HCT116 (cell line): ENCODE results near the gene CALCOCO2. TPM values are rescaled to one million over a fixed set of nuclear protein-coding genes. Genes with fewer than 3 reads are reported as not detected.

ENCODE experiments used
- ATAC-seq: fragments of 200-7000 bp; cut with Tn5 transposase; 2 replicates; pipeline ENCODE4 v1.9.1; 2020; ENCODE audit warnings: mild to moderate bottlenecking, moderate library complexity
- BruUV-seq: library from RNA; stranded (reverse); fragments of 400-500 nt; replicated peaks from 2 replicates; lab custom pipeline; 2021; lab: Mats Ljungman, UMichigan
- CTCF ChIA-PET: fragments of 300-600 bp; sonication (Branson Sonifier 250); formaldehyde crosslinking; loops from one replicate; lab custom pipeline; 2021; ENCODE audit warnings: antibody characterized with exemption; lab: Charles Lee
- POLR2A ChIA-PET: fragments of 300-600, 350-600 bp; sonication (Branson Sonifier 250); formaldehyde crosslinking; loops from one replicate; lab custom pipeline; 2021; ENCODE audit warnings: antibody characterized with exemption; lab: Charles Lee
- RAD21 ChIA-PET, 2 experiments: fragments of 300-600 bp; sonication (Branson Sonifier 250); formaldehyde crosslinking; loops; one replicate each; lab custom pipeline; 2023; ENCODE audit warnings: low total read pairs in 2 of 2; ENCODE audit not compliant: uncharacterized antibody in 2 of 2, unreplicated experiment in 2 of 2, low non-redundant PET in 1 of 2; lab: Charles Lee
- DNase-seq: peaks from one replicate; pipeline ENCODE4 v3.0.0-alpha.2; 2010; ENCODE audit warnings: low read depth, low spot score
- H2AFZ ChIP-seq: fragments of 200-600 bp; shearing (Covaris generic), sonication (generic); 2 replicates; pipeline ENCODE4 v1.6.1; 2017; ENCODE audit warnings: low read depth, mixed run types, mixed read lengths, antibody characterized with exemption, low read length; ENCODE audit not compliant: poor library complexity, severe bottlenecking
- H3K27ac ChIP-seq: 2 replicates; pipeline ENCODE4 v1.5.1; 2012; ENCODE audit warnings: low read depth, low read length
- H3K27me3 ChIP-seq: fragments of 200-600 bp; sonication (generic); 2 replicates; pipeline ENCODE4 v1.6.1; 2016; ENCODE audit warnings: mixed run types, low read length, mixed read lengths; ENCODE audit not compliant: insufficient read depth
- H3K36me3 ChIP-seq, 2 experiments: fragments of 200-500 bp in 1 of 2; fragments of 200-600 bp in 1 of 2; sonication (Bioruptor generic) in 1 of 2; sonication (generic) in 1 of 2; 2 replicates each; pipeline versions ENCODE4 v1.5.1 to v1.6.1; 2014 to 2016; ENCODE audit warnings: low read length in 2 of 2, inconsistent platforms in 1 of 2, mixed read lengths in 1 of 2, mixed run types in 1 of 2; ENCODE audit not compliant: insufficient read depth in 2 of 2, control insufficient read depth in 1 of 2
- H3K4me1 ChIP-seq, 2 experiments: fragments of 200-600 bp in 1 of 2; sonication (generic) in 1 of 2; 2 replicates each; pipeline versions ENCODE4 v1.5.1 to v1.6.1; 2012 to 2017; ENCODE audit warnings: low read length in 2 of 2, inconsistent platforms in 1 of 2, mild to moderate bottlenecking in 1 of 2, mixed read lengths in 1 of 2, mixed run types in 1 of 2, moderate library complexity in 1 of 2; ENCODE audit not compliant: insufficient read depth in 2 of 2, control insufficient read depth in 1 of 2
- H3K4me2 ChIP-seq: fragments of 200-600 bp; sonication (generic); 2 replicates; pipeline ENCODE4 v1.6.1; 2017; ENCODE audit warnings: mixed run types, low read length, mixed read lengths
- H3K4me3 ChIP-seq, 2 experiments: fragments of 200-600 bp in 1 of 2; sonication (generic) in 1 of 2; replicated peaks in 1 of 2; 2 replicates each; pipeline ENCODE4 v1.5.1; 2011 to 2016; ENCODE audit warnings: low read length in 2 of 2, control low read depth in 1 of 2, low read depth in 1 of 2, mild to moderate bottlenecking in 1 of 2, mixed read lengths in 1 of 2, mixed run types in 1 of 2
- H3K79me2 ChIP-seq: fragments of 200-600 bp; sonication (generic); 2 replicates; pipeline ENCODE4 v1.6.1; 2017; ENCODE audit warnings: mild to moderate bottlenecking, mixed run types, low read length, moderate library complexity, mixed read lengths; ENCODE audit not compliant: insufficient read depth
- H3K9ac ChIP-seq: fragments of 200-600 bp; sonication (generic); 2 replicates; pipeline ENCODE4 v1.6.1; 2016; ENCODE audit warnings: low read length, mixed read lengths
- H3K9me2 ChIP-seq: fragments of 200-600 bp; sonication (generic), shearing (Covaris generic); 2 replicates; pipeline ENCODE4 v1.6.1; 2017; ENCODE audit warnings: mixed run types, mild to moderate bottlenecking, moderate library complexity; ENCODE audit not compliant: insufficient read depth
- H3K9me3 ChIP-seq, 2 experiments: fragments of 200-500 bp in 1 of 2; fragments of 200-600 bp in 1 of 2; sonication (Bioruptor generic) in 1 of 2; sonication (generic) in 1 of 2; 2 replicates each; pipeline ENCODE4 v1.6.1; 2014 to 2017; ENCODE audit warnings: low read length in 2 of 2, mixed read lengths in 2 of 2, inconsistent platforms in 1 of 2, low read depth in 1 of 2, mild to moderate bottlenecking in 1 of 2, mixed run types in 1 of 2, moderate library complexity in 1 of 2; ENCODE audit not compliant: control insufficient read depth in 1 of 2, insufficient read depth in 1 of 2
- H4K20me1 ChIP-seq: fragments of 200-600 bp; sonication (generic), shearing (Covaris generic); 2 replicates; pipeline ENCODE4 v1.6.1; 2017; ENCODE audit warnings: mixed run types, mild to moderate bottlenecking, moderate library complexity; ENCODE audit not compliant: insufficient read depth
- CBX3 ChIP-seq: IDR thresholded peaks from 2 replicates; pipeline ENCODE4 v1.6.1; 2012; ENCODE audit warnings: low read depth
- EZH2 ChIP-seq: fragments of 200-600 bp; sonication (generic); IDR thresholded peaks from 2 replicates; pipeline ENCODE4 v1.6.1; 2017; ENCODE audit warnings: antibody characterized with exemption, mixed run types
- FOSL1 ChIP-seq: IDR thresholded peaks from 2 replicates; pipeline ENCODE4 v1.6.1; 2012; ENCODE audit warnings: low read depth
- JUND ChIP-seq: IDR thresholded peaks from 2 replicates; pipeline ENCODE4 v1.6.1; 2012
- RAD21 ChIP-seq: IDR thresholded peaks from 2 replicates; pipeline ENCODE4 v1.6.1; 2012; ENCODE audit warnings: low read depth, mild to moderate bottlenecking
- SRF ChIP-seq: IDR thresholded peaks from 2 replicates; pipeline ENCODE4 v1.6.1; 2012; ENCODE audit warnings: low read depth
- YY1 ChIP-seq: IDR thresholded peaks from 2 replicates; pipeline ENCODE4 v1.6.1; 2011; ENCODE audit warnings: low read length, low read depth, moderate library complexity, mild to moderate bottlenecking; ENCODE audit not compliant: insufficient replicate concordance; ENCODE audit errors: extremely low read depth
- ZFX ChIP-seq: fragments of 450-650 bp; IDR thresholded peaks from 2 replicates; pipeline ENCODE4 v1.6.1; 2017
- ZNF274 ChIP-seq: fragments of 200-500 bp; sonication (Bioruptor generic); IDR thresholded peaks from 2 replicates; pipeline ENCODE4 v1.6.1; 2014; ENCODE audit warnings: mild to moderate bottlenecking, low read depth, low read length, inconsistent platforms
- intact Hi-C: fragments of 100-400 bp; cut with micrococcal nuclease; formaldehyde crosslinking; loops from 2 replicates; pipeline ENCODE4 v1.10.0; 2022
- total RNA-seq: library from RNA; stranded (reverse); gene quantifications from one replicate; pipeline ENCODE4 v1.2.1, GENCODE V29; 2021; ENCODE audit not compliant: unreplicated experiment
- TF ChIP-seq, protein P1 (sequence below): IDR thresholded peaks from 2 replicates; pipeline ENCODE4 v1.6.1; 2011; ENCODE audit warnings: mild to moderate bottlenecking, low read length, moderate library complexity; ENCODE audit not compliant: insufficient replicate concordance; ENCODE audit errors: extremely low read depth
- TF ChIP-seq, protein P2 (sequence below): IDR thresholded peaks from 2 replicates; pipeline ENCODE4 v1.6.1; 2012; ENCODE audit warnings: low read depth
- TF ChIP-seq, protein P3 (sequence below): IDR thresholded peaks from 2 replicates; pipeline ENCODE4 v1.6.1; 2012
- TF ChIP-seq, protein P4 (sequence below), 3 experiments: fragments of 200-600 bp in 1 of 3; sonication (generic) in 1 of 3; IDR thresholded peaks in 2 of 3; conservative IDR thresholded peaks in 1 of 3; 2 replicates each; pipeline ENCODE4 v1.5.1; 2012 to 2017; ENCODE audit warnings: low read depth in 2 of 3, low read length in 2 of 3, antibody characterized with exemption in 1 of 3, borderline replicate concordance in 1 of 3, control low read depth in 1 of 3, mild to moderate bottlenecking in 1 of 3, mixed read lengths in 1 of 3, mixed run types in 1 of 3, moderate library complexity in 1 of 3; ENCODE audit not compliant: insufficient read depth in 1 of 3
- TF ChIP-seq, protein P5 (sequence below): IDR thresholded peaks from 2 replicates; pipeline ENCODE4 v1.6.1; 2012

Gene CALCOCO2
- total RNA-seq, 1 experiment from 2014 or later = 151 TPM

DNA sequence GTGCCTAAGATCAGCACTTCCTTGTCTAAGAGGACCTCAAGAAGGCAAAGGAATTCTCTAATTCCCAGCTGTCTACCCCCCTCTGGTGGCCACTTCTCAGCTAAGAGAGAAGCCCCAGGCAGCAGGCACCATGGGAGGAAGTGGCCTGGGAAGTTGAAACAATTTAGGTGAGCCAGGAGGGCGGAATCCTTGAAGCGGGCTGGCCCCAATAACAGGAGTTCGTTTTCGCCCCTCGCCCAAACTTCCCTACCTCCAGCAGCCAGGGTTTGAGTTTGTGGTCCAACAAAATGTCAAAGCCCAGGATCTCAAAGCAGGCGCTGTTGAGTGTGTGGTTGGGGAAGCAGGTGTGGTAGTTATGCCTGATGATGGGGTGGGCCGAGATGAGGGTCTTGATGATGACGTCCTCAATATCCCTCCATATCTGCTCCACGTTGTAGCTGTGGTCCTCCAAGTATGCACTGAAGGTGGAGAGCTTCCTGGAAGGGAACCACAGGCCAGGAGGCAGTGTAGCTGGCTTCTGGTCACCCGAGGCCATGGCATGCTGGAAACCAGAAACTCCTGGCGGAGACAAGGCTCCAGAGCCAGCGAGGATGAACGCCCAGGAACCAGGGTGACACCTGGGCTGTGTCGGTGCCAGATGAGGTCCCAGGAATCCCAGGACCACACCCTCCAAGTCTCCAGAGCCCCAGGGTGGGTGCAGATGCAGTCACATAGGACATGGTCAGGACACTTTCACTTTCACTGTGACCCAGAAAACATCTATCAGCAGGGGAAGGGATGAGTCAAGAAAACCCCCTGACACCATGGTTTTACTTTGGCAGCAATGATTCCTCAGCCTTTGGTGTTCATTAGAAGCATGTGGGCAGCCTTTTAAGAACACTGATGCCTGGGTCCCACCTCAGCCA, 39.5 kb upstream of the CALCOCO2 start:
- peak; percentile 92 for ATAC-seq
- RAD21 ChIA-PET = interaction anchor here (1.0 to 2.1 kb wide), 7 partner anchors 63 to 113 kb away, joined by 4 to 16 read pairs (median 11); partner anchors contain the start of genes HOXB13 (in 1 of the 2) and PRAC2 (in 1 of the 2)
- Histone ChIP-seq H3K27ac (no peak overlapping the region), H3K9me2 (no peaks in the 10 kb centered on the region), H3K4me2 (peak overlapping the region; percentile 11; the same call in 1 of the 2 replicates)
- peak; percentile 87 for DNase-seq
- intact Hi-C loops = loop anchor here (1.0 to 10.0 kb wide), 6 partner anchors 67 to 767 kb away; no protein-coding TSS in a partner anchor
- TF ChIP-seq RAD21 (peak; percentile 97), YY1 (peak; percentile 66), CBX3 (no peak), ZFX (no peak), FOSL1 (no peak), EZH2 (no peak), SRF (no peak), JUND (no peak), ZNF274 (no peak)
- TF ChIP-seq, protein P1, sequence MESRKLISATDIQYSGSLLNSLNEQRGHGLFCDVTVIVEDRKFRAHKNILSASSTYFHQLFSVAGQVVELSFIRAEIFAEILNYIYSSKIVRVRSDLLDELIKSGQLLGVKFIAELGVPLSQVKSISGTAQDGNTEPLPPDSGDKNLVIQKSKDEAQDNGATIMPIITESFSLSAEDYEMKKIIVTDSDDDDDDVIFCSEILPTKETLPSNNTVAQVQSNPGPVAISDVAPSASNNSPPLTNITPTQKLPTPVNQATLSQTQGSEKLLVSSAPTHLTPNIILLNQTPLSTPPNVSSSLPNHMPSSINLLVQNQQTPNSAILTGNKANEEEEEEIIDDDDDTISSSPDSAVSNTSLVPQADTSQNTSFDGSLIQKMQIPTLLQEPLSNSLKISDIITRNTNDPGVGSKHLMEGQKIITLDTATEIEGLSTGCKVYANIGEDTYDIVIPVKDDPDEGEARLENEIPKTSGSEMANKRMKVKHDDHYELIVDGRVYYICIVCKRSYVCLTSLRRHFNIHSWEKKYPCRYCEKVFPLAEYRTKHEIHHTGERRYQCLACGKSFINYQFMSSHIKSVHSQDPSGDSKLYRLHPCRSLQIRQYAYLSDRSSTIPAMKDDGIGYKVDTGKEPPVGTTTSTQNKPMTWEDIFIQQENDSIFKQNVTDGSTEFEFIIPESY = no peak
- TF ChIP-seq, protein P2, sequence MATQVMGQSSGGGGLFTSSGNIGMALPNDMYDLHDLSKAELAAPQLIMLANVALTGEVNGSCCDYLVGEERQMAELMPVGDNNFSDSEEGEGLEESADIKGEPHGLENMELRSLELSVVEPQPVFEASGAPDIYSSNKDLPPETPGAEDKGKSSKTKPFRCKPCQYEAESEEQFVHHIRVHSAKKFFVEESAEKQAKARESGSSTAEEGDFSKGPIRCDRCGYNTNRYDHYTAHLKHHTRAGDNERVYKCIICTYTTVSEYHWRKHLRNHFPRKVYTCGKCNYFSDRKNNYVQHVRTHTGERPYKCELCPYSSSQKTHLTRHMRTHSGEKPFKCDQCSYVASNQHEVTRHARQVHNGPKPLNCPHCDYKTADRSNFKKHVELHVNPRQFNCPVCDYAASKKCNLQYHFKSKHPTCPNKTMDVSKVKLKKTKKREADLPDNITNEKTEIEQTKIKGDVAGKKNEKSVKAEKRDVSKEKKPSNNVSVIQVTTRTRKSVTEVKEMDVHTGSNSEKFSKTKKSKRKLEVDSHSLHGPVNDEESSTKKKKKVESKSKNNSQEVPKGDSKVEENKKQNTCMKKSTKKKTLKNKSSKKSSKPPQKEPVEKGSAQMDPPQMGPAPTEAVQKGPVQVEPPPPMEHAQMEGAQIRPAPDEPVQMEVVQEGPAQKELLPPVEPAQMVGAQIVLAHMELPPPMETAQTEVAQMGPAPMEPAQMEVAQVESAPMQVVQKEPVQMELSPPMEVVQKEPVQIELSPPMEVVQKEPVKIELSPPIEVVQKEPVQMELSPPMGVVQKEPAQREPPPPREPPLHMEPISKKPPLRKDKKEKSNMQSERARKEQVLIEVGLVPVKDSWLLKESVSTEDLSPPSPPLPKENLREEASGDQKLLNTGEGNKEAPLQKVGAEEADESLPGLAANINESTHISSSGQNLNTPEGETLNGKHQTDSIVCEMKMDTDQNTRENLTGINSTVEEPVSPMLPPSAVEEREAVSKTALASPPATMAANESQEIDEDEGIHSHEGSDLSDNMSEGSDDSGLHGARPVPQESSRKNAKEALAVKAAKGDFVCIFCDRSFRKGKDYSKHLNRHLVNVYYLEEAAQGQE = no peak
- TF ChIP-seq, protein P3, sequence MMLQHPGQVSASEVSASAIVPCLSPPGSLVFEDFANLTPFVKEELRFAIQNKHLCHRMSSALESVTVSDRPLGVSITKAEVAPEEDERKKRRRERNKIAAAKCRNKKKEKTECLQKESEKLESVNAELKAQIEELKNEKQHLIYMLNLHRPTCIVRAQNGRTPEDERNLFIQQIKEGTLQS = no peak
- TF ChIP-seq, protein P4, sequence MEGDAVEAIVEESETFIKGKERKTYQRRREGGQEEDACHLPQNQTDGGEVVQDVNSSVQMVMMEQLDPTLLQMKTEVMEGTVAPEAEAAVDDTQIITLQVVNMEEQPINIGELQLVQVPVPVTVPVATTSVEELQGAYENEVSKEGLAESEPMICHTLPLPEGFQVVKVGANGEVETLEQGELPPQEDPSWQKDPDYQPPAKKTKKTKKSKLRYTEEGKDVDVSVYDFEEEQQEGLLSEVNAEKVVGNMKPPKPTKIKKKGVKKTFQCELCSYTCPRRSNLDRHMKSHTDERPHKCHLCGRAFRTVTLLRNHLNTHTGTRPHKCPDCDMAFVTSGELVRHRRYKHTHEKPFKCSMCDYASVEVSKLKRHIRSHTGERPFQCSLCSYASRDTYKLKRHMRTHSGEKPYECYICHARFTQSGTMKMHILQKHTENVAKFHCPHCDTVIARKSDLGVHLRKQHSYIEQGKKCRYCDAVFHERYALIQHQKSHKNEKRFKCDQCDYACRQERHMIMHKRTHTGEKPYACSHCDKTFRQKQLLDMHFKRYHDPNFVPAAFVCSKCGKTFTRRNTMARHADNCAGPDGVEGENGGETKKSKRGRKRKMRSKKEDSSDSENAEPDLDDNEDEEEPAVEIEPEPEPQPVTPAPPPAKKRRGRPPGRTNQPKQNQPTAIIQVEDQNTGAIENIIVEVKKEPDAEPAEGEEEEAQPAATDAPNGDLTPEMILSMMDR (IDR thresholded peaks at IDR 0.05 in 2 of 3, conservative IDR thresholded peaks at IDR 0.05 in 1 of 3; ENCODE audit: borderline replicate concordance in 1 of 3, insufficient read depth in 1 of 3, low read depth in 2 of 3, low read length in 2 of 3) = peak; percentile 94 to 98 (median 98)
- TF ChIP-seq, protein P5, sequence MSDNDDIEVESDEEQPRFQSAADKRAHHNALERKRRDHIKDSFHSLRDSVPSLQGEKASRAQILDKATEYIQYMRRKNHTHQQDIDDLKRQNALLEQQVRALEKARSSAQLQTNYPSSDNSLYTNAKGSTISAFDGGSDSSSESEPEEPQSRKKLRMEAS = no peak
- TF ChIP-seq, all 23 proteins: peak for 3
- peaks cover 12 to 32% of the 10 kb centered on the region in 2 experiments for H3K4me1 ChIP-seq
- H3K9me3 ChIP-seq = no peaks in the 10 kb centered on the region
- H2AFZ ChIP-seq = peak overlapping the region; percentile 59
- no peaks in the 10 kb centered on the region for H4K20me1 ChIP-seq
- no peaks in the 10 kb centered on the region for H3K36me3 ChIP-seq
- no peak overlapping the region for H3K4me3 ChIP-seq
- POLR2A ChIA-PET = interaction anchor here (0.8 to 2.2 kb wide), 3 partner anchors 13 to 113 kb away, joined by 3 to 8 read pairs (median 7); partner anchors contain the start of gene HOXB13
- CTCF ChIA-PET = interaction anchor here (0.7 to 5.6 kb wide), 24 partner anchors 8 to 120 kb away, joined by 3 to 97 read pairs (median 4); partner anchors contain the start of genes HOXB13, PRAC2 and TTLL6
- H3K27me3 ChIP-seq = no peaks in the 10 kb centered on the region
- no peak overlapping the region for H3K9ac ChIP-seq
- H3K79me2 ChIP-seq = no peaks in the 10 kb centered on the region
- no TSS peak for BruUV-seq
